Upper lobe of left lung (tissue), 6 donors: Measurements from ENCODE around the gene BRAF. TPM values are rescaled to one million over a fixed set of nuclear protein-coding genes. Genes with fewer than 3 reads are reported as not detected.
"Not testable (repeated sequence)": the region's sequence is repeated elsewhere in the genome, so short reads cannot be mapped to it uniquely, and the experiment has no call there.

Source experiments
- ATAC-seq, 2 donors: fragments of 200-7000 bp; cut with Tn5 transposase; one replicate each; pipeline ENCODE4 v1.9.1; 2022; ENCODE audit warnings: mild to moderate bottlenecking in 2 of 2, moderate library complexity in 2 of 2; ENCODE audit not compliant: low FRiP score in 2 of 2
- DNase-seq, 2 donors: peaks; one replicate each; pipeline ENCODE4 v3.0.0-alpha.2; 2019 to 2020
- H3K27ac ChIP-seq, 4 donors: fragments of 200-600 bp; sonication (generic); one replicate each; pipeline ENCODE4 v1.5.1; 2016 to 2019
- H3K27me3 ChIP-seq, 4 donors: fragments of 200-600 bp; sonication (generic); one replicate each; pipeline ENCODE4 v1.5.1; 2017 to 2019
- H3K36me3 ChIP-seq, 4 donors: fragments of 200-600 bp; sonication (generic); one replicate each; pipeline ENCODE4 v1.5.1; 2016 to 2019
- H3K4me1 ChIP-seq, 4 donors: fragments of 200-600 bp; sonication (generic); one replicate each; pipeline ENCODE4 v1.5.1; 2018 to 2019
- H3K4me3 ChIP-seq, 4 donors: fragments of 200-600 bp; sonication (generic); one replicate each; pipeline ENCODE4 v1.5.1; 2017 to 2019; ENCODE audit warnings: mild to moderate bottlenecking in 2 of 4, moderate library complexity in 1 of 4
- H3K9me3 ChIP-seq, 4 donors: fragments of 200-600 bp; sonication (generic); one replicate each; pipeline ENCODE4 v1.5.1; 2018 to 2019
- EP300 ChIP-seq, 4 donors: sonication (generic); formaldehyde crosslinking; IDR thresholded peaks; one replicate each; pipeline ENCODE4 v1.5.1; 2017; ENCODE audit warnings: antibody characterized with exemption in 4 of 4, control low read depth in 2 of 4
- POLR2A ChIP-seq, 4 donors: fragments of 450-650 bp; IDR thresholded peaks; one replicate each; pipeline ENCODE4 v1.5.1; 2016 to 2017; ENCODE audit warnings: antibody characterized with exemption in 4 of 4, mild to moderate bottlenecking in 2 of 4
- POLR2AphosphoS5 ChIP-seq, 2 donors: sonication (generic); formaldehyde crosslinking; IDR thresholded peaks; one replicate each; pipeline ENCODE4 v1.5.1; 2017; ENCODE audit warnings: antibody characterized with exemption in 2 of 2
- WGBS, 2 donors: methylation state at CpG; one replicate each; pipeline ENCODE4 v1.1.5; 2017 to 2018; 5-methylcytosine and 5-hydroxymethylcytosine counted together
- total RNA-seq, 6 donors: library from RNA; depleted of rRNA in 4 of 6; stranded (reverse); fragments of >200 nt in 4 of 6; gene quantifications; one replicate each; pipeline versions ENCODE4 v1.1.0 to v1.2.1, GENCODE V29; 2016 to 2021
- TF ChIP-seq, protein P1 (sequence below), 6 experiments: fragments of 450-650 bp in 4 of 6; fragments of 200-600 bp in 2 of 6; sonication (generic) in 2 of 6; IDR thresholded peaks; one replicate each; pipeline ENCODE4 v1.5.1; 2016 to 2019; ENCODE audit warnings: antibody characterized with exemption in 6 of 6
- donor health status: DM: no; HTN: no; CAD: no; lungs with moderate emphysema.
- donor health status: DM: no; HTN: yes; CAD: no; lungs with severe emphysema.

The BRAF gene
- total RNA-seq, 6 donors from 2014 or later = 31.1 to 106 (median 46.0) TPM

DNA sequence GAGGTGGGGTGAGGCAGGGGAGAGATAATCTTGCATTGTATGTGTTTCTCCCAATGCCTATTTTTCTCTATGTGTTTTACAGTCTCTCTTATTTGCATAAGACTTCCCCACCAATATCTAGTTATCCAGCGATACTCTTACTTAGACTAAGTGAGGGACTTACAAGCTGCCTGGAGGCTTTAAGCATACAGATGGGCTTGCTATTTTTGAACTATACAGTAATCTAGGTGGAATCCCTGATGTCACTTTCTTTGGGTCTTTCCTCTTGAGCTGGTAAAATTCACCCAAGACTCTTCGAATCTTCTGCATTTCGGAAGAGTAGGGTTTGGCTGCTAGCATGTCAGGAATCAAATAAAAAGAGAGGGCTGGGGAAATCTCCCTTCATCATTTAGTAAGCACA is 151.6 kb downstream of the BRAF start:
- H3K27ac ChIP-seq = no peak overlapping the region
- H3K27me3 ChIP-seq = no peaks in the 10 kb centered on the region
- TF ChIP-seq, protein P1, sequence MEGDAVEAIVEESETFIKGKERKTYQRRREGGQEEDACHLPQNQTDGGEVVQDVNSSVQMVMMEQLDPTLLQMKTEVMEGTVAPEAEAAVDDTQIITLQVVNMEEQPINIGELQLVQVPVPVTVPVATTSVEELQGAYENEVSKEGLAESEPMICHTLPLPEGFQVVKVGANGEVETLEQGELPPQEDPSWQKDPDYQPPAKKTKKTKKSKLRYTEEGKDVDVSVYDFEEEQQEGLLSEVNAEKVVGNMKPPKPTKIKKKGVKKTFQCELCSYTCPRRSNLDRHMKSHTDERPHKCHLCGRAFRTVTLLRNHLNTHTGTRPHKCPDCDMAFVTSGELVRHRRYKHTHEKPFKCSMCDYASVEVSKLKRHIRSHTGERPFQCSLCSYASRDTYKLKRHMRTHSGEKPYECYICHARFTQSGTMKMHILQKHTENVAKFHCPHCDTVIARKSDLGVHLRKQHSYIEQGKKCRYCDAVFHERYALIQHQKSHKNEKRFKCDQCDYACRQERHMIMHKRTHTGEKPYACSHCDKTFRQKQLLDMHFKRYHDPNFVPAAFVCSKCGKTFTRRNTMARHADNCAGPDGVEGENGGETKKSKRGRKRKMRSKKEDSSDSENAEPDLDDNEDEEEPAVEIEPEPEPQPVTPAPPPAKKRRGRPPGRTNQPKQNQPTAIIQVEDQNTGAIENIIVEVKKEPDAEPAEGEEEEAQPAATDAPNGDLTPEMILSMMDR (IDR thresholded peaks at IDR 0.05) = no peak
- no peak for TF ChIP-seq POLR2A (IDR thresholded peaks at IDR 0.05)
- TF ChIP-seq EP300 (IDR thresholded peaks at IDR 0.05) = no peak
- no peak for TF ChIP-seq POLR2AphosphoS5 (IDR thresholded peaks at IDR 0.05)
- peaks cover 6 to 70% (median 21%) of the 10 kb centered on the region in 4 donors for H3K36me3 ChIP-seq
- DNase-seq (no peak), ATAC-seq (no peak)
- no peaks in the 10 kb centered on the region for H3K4me1 ChIP-seq
- no peak overlapping the region for H3K4me3 ChIP-seq
- no peaks in the 10 kb centered on the region for H3K9me3 ChIP-seq
- 95 to 98% methylated on average over 3 of the region's 3 CpGs for WGBS, 2 donors

DNA sequence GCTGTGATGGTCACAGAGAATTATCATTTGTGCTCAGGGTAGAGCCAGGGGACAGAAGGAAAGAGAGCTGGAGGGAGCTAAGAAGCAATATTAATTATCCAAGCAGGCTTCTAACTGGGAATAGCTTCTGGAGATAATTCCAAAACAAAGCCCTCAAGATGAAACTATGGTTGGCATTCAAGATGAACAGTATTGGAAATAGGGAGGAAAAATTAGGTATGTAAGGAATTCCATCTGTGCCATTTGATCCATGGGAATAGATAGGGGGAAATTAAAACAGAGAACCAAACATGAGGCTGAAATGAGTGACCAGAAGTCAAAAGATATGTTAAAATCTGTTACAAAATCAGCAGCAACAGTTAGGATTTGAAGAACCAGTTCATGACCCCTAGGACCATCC is 152.9 kb downstream of the BRAF start:
- DNase-seq (no peak), ATAC-seq (no peak)
- no peak for TF ChIP-seq EP300 (IDR thresholded peaks at IDR 0.05)
- no peak for TF ChIP-seq POLR2A (IDR thresholded peaks at IDR 0.05)
- TF ChIP-seq, protein P1 (IDR thresholded peaks at IDR 0.05) = no peak
- TF ChIP-seq POLR2AphosphoS5 (IDR thresholded peaks at IDR 0.05) = no peak
- Histone ChIP-seq H3K27ac (no peak overlapping the region), H3K4me1 (no peaks in the 10 kb centered on the region), H3K9me3 (no peaks in the 10 kb centered on the region), H3K36me3 (peaks cover 6 to 59% (median 17%) of the 10 kb centered on the region in 4 donors), H3K4me3 (no peak overlapping the region), H3K27me3 (no peaks in the 10 kb centered on the region)

DNA sequence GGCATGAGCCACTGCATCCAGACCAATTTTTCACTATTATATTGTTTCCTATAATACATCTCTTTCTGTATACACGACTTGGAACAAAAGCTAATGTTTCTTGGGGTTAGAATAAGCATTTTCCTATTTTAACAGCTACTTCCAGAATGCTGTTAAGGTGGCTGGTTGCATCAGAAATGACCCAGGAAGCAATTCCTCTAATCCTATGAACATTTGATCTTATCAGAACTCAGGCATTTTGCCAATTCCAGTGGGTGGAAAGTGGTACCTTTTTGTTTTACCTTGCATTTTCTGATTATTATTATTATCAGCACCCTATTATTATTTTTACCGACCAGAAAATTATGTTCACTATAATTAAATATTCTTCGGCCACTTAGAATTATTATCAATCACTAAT is 154.9 kb downstream of the BRAF start:
- no peak overlapping the region for H3K27ac ChIP-seq
- DNase-seq = no peak
- no peak for ATAC-seq
- H3K4me3 ChIP-seq = no peak overlapping the region
- H3K27me3 ChIP-seq = no peaks in the 10 kb centered on the region
- peaks cover 2 to 39% (median 12%) of the 10 kb centered on the region in 4 donors for H3K36me3 ChIP-seq
- no peaks in the 10 kb centered on the region for H3K9me3 ChIP-seq
- 97% methylated on average over 3 of the region's 3 CpGs for whole genome bisulfite sequencing, 2 donors
- TF ChIP-seq, protein P1 (IDR thresholded peaks at IDR 0.05) = no peak
- TF ChIP-seq POLR2A (IDR thresholded peaks at IDR 0.05) = no peak
- no peak for TF ChIP-seq POLR2AphosphoS5 (IDR thresholded peaks at IDR 0.05)
- no peak for TF ChIP-seq EP300 (IDR thresholded peaks at IDR 0.05)
- H3K4me1 ChIP-seq = no peaks in the 10 kb centered on the region

DNA sequence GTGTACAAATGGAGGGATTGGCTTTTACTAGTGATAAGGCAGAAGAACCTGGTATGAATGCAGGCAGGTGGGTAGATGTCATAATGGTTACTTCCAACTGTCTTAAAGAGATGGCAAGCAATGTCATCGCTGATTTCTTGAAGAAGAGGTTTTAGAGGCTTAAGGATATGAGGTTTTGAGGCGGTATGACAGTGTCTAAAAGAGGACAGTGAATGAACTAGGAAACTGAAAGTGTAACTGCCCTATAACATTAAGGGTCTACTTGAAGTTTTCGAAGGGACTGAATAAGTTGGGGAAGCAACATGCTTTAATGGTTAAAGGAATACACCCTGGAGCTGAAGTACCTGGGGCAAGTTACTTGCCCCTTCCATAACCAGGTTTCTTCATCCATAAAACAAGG is 157.3 kb downstream of the BRAF start:
- Histone ChIP-seq H3K27ac (no peak overlapping the region), H3K27me3 (no peaks in the 10 kb centered on the region), H3K9me3 (no peaks in the 10 kb centered on the region), H3K36me3 (peaks cover 2 to 18% (median 7%) of the 10 kb centered on the region in 4 donors), H3K4me3 (no peak overlapping the region), H3K4me1 (no peaks in the 10 kb centered on the region)
- ATAC-seq (no peak), DNase-seq (no peak)
- no peak for TF ChIP-seq EP300 (IDR thresholded peaks at IDR 0.05)
- no peak for TF ChIP-seq POLR2A (IDR thresholded peaks at IDR 0.05)
- TF ChIP-seq POLR2AphosphoS5 (IDR thresholded peaks at IDR 0.05) = no peak
- TF ChIP-seq, protein P1 (IDR thresholded peaks at IDR 0.05) = no peak
- WGBS, 2 donors = 94 to 96% methylated on average over 3 of the region's 3 CpGs

DNA sequence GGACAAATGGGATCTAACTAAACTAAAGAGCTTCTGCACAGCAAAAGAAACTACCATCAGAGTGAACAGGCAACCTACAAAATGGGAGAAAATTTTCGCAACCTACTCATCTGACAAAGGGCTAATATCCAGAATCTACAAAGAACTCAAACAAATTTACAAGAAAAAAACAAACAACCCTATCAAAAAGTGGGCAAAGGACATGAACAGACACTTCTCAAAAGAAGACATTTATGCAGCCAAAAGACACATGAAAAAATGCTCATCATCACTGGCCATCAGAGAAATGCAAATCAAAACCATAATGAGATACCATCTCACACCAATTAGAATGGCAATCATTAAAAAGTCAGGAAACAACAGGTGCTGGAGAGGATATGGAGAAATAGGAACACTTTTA is 159.3 kb downstream of the BRAF start:
- not testable (repeated sequence) for H3K4me1 ChIP-seq, H3K36me3 ChIP-seq, H3K9me3 ChIP-seq, ATAC-seq, DNase-seq, H3K4me3 ChIP-seq, H3K27ac ChIP-seq, H3K27me3 ChIP-seq
- WGBS, 2 donors = 100% methylated on average over 1 of the region's 1 CpG; no CpG with 5 or more reads in 1 of the 2 donors

DNA sequence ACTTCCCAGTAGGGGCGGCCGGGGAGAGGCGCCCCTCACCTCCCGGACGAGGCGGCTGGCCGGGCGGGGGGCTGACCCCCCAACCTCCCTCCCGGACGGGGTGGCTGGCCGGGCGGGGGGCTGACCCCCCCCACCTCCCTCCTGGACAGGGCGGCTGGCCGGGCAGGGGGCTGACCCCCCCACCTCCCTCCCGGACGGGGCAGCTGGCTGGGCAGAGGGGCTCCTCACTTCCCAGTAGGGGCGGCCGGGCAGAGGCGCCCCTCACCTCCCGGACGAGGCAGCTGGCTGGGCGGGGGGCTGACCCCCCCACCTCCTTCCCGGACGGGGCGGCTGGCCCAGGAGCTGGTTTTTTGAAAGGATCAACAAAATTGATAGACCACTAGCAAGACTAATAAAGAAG is 161.6 kb downstream of the BRAF start:
- peak in 1 of 2 donors; percentile 59 for DNase-seq
- H3K36me3 ChIP-seq, H3K27ac ChIP-seq, H3K4me3 ChIP-seq, ATAC-seq, H3K27me3 ChIP-seq, H3K4me1 ChIP-seq, H3K9me3 ChIP-seq: not testable (repeated sequence)
- 98 to 100% methylated on average over 8 to 12 of the region's 25 CpGs for WGBS, 2 donors

DNA sequence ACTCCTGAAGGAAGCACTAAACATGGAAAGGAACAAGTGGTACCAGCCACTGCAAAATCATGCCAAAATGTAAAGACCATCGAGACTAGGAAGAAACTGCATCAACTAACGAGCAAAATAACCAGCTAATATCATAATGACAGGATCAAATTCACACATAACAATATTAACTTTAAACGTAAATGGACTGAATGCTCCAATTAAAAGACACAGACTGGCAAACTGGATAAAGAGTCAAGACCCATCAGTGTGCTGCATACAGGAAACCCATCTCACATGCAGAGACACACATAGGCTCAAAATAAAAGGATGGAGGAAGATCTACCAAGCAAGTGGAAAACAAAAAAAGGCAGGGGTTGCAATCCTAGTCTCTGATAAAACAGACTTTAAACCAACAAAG is 163.4 kb downstream of the BRAF start:
- not testable (repeated sequence) for H3K27ac ChIP-seq, H3K36me3 ChIP-seq, ATAC-seq, H3K4me3 ChIP-seq, H3K9me3 ChIP-seq, DNase-seq, H3K27me3 ChIP-seq, H3K4me1 ChIP-seq
- 87 to 91% methylated on average over 3 of the region's 3 CpGs for WGBS, 2 donors
